ENCODE measurements around the gene EEF1A2. TPM values are rescaled to one million over a fixed set of nuclear protein-coding genes. Genes with fewer than 3 reads are reported as not detected.

The EEF1A2 gene
- total and polyA plus RNA-seq, 2 donors from 2014 or later = 1.5 to 18.1 TPM

GRCh38 chr20:63529180-63529860, 30.4 kb upstream of the EEF1A2 start:
- Histone ChIP-seq H3K36me3 (ENCODE audit: control insufficient read depth in 2 of 3, insufficient read depth in 3 of 3, low read length in 3 of 3) (no peaks in the 10 kb centered on the region), H3K4me1 (ENCODE audit: control insufficient read depth in 2 of 3, insufficient read depth in 2 of 3, low read depth in 1 of 3, low read length in 3 of 3) (no peaks in the 10 kb centered on the region), H3K4me3 (ENCODE audit: low read length in 3 of 3) (no peak overlapping the region), H3K9ac (ENCODE audit: low read length in 3 of 3) (no peak overlapping the region), H3K27ac (ENCODE audit: low read depth in 2 of 2, low read length in 2 of 2) (no peak overlapping the region), H3K9me3 (ENCODE audit: control insufficient read depth in 2 of 3, insufficient read depth in 1 of 3, low read length in 3 of 3) (no peaks in the 10 kb centered on the region), H3K27me3 (ENCODE audit: control insufficient read depth, insufficient read depth, low read length) (no peaks in the 10 kb centered on the region)
- intact Hi-C loops (cut with DNase I) = no loop called here
- no peak for TF ChIP-seq CTCF (IDR thresholded peaks at IDR 0.05; ENCODE audit: borderline replicate concordance, extremely low read depth, insufficient read depth)
- DNase-seq = peak in 2 of 5 donors; percentile 9 to 72
- FAIRE-seq = no peak

- DNase-seq (peak in 1 of 5 donors; percentile 29), FAIRE-seq (no peak)
- H3K4me1 ChIP-seq (ENCODE audit: control insufficient read depth in 2 of 3, insufficient read depth in 2 of 3, low read depth in 1 of 3, low read length in 3 of 3) = peaks cover 0 to 4% (median 0%) of the 10 kb centered on the region in 3 donors
- TF ChIP-seq CTCF (IDR thresholded peaks at IDR 0.05; ENCODE audit: borderline replicate concordance, extremely low read depth, insufficient read depth) = no peak
- no peaks in the 10 kb centered on the region for H3K9me3 ChIP-seq (ENCODE audit: control insufficient read depth in 2 of 3, insufficient read depth in 1 of 3, low read length in 3 of 3)
- no peak overlapping the region for H3K4me3 ChIP-seq (ENCODE audit: low read length in 3 of 3)
- H3K27ac ChIP-seq (ENCODE audit: low read depth in 2 of 2, low read length in 2 of 2) = no peak overlapping the region
- intact Hi-C loops (cut with DNase I) = no loop called here
- H3K36me3 ChIP-seq (ENCODE audit: control insufficient read depth in 2 of 3, insufficient read depth in 3 of 3, low read length in 3 of 3) = peaks cover 0 to 7% (median 0%) of the 10 kb centered on the region in 3 donors
- no peaks in the 10 kb centered on the region for H3K27me3 ChIP-seq (ENCODE audit: control insufficient read depth, insufficient read depth, low read length)
- H3K9ac ChIP-seq (ENCODE audit: low read length in 3 of 3) = no peak overlapping the region
These were observed 28.3 kb upstream of the EEF1A2 start for GRCh38 chr20:63527184-63527583.

GRCh38 chr20:63525971-63526370, 27.1 kb upstream of the EEF1A2 start:
- Histone ChIP-seq H3K27ac (ENCODE audit: low read depth in 2 of 2, low read length in 2 of 2) (no peak overlapping the region), H3K4me3 (ENCODE audit: low read length in 3 of 3) (no peak overlapping the region), H3K27me3 (ENCODE audit: control insufficient read depth, insufficient read depth, low read length) (no peaks in the 10 kb centered on the region), H3K4me1 (ENCODE audit: control insufficient read depth in 2 of 3, insufficient read depth in 2 of 3, low read depth in 1 of 3, low read length in 3 of 3) (peaks cover 0 to 11% (median 0%) of the 10 kb centered on the region in 3 donors), H3K9ac (ENCODE audit: low read length in 3 of 3) (no peak overlapping the region), H3K36me3 (ENCODE audit: control insufficient read depth in 2 of 3, insufficient read depth in 3 of 3, low read length in 3 of 3) (peaks cover 0 to 7% (median 0%) of the 10 kb centered on the region in 3 donors), H3K9me3 (ENCODE audit: control insufficient read depth in 2 of 3, insufficient read depth in 1 of 3, low read length in 3 of 3) (no peaks in the 10 kb centered on the region)
- no peak for TF ChIP-seq CTCF (IDR thresholded peaks at IDR 0.05; ENCODE audit: borderline replicate concordance, extremely low read depth, insufficient read depth)
- no peak for FAIRE-seq
- intact Hi-C loops (cut with DNase I) = no loop called here
- peak in 1 of 5 donors; percentile 74 for DNase-seq

Data from kidney (tissue), 14 donors.